CD4-positive, alpha-beta T cell treated with Interferon gamma for 1 hour (primary cell): Measurements from ENCODE around the gene MUC4.
"Not testable (repeated sequence)": the region's sequence is repeated elsewhere in the genome, so short reads cannot be mapped to it uniquely, and the experiment has no call there.

Experiments
- DNase-seq: peaks from one replicate; pipeline ENCODE4 v3.0.0-alpha.2; 2020

MUC4 gene

GRCh38 chr3:195736866-195737490 lies 74.8 kb downstream of the MUC4 start:
- DNase-seq, result no peak

- no peak for DNase-seq
Measured at GRCh38 chr3:195735036-195735695, 76.6 kb downstream of the MUC4 start.

- no peak for DNase-seq
Measured at GRCh38 chr3:195732940-195733339, 78.8 kb downstream of the MUC4 start.

- no peak for DNase-seq
Measured at GRCh38 chr3:195731356-195731905, 80.3 kb downstream of the MUC4 start.

GRCh38 chr3:195729476-195730251 lies 82.1 kb downstream of the MUC4 start:
- no peak for DNase-seq

- DNase-seq, result not testable (repeated sequence)
Measured at GRCh38 chr3:195728789-195729188, 82.9 kb downstream of the MUC4 start.

GRCh38 chr3:195727606-195728195 lies 84.0 kb downstream of the MUC4 start:
- no peak for DNase-seq

- DNase-seq, result not testable (repeated sequence)
Measured at GRCh38 chr3:195725916-195726740, 85.6 kb downstream of the MUC4 start.

- not testable (repeated sequence) for DNase-seq
Measured at GRCh38 chr3:195724363-195724762, 87.4 kb downstream of the MUC4 start.

- DNase-seq, result not testable (repeated sequence)
Measured at GRCh38 chr3:195722996-195723345, 88.8 kb downstream of the MUC4 start.

- DNase-seq, result not testable (repeated sequence)
Measured at GRCh38 chr3:195722139-195722995, 89.4 kb downstream of the MUC4 start.

- DNase-seq, result not testable (repeated sequence)
Measured at GRCh38 chr3:195720831-195721506, 90.8 kb downstream of the MUC4 start, which contains the start of gene MUC20. Gene MUC20 (plus strand): TSS chr3:195720978. CDS start chr3:195721008, 30 bp downstream.

- not testable (repeated sequence) for DNase-seq
Measured at GRCh38 chr3:195719514-195720254, 92.0 kb downstream of the MUC4 start.

- DNase-seq, result no peak
Measured at GRCh38 chr3:195718477-195718984, 93.2 kb downstream of the MUC4 start.

- no peak for DNase-seq
Measured at GRCh38 chr3:195717852-195718476, 93.8 kb downstream of the MUC4 start.

GRCh38 chr3:195717416-195717815 lies 94.3 kb downstream of the MUC4 start:
- DNase-seq, result no peak

- DNase-seq, result no peak
Measured at GRCh38 chr3:195715583-195716266, 96.0 kb downstream of the MUC4 start.

GRCh38 chr3:195715134-195715533 lies 96.6 kb downstream of the MUC4 start:
- DNase-seq, result no peak
